Left ventricle myocardium inferior (tissue), 1 donor: ENCODE data around the gene FRMD3. TPM values are rescaled to one million over a fixed set of nuclear protein-coding genes. Genes with fewer than 3 reads are reported as not detected.

Experiments
- DNase-seq: peaks from one replicate; pipeline ENCODE4 v3.0.0-alpha.2; 2020
- H3K27ac ChIP-seq: fragments of 200-600 bp; replicated peaks from 2 replicates; pipeline ENCODE4 v1.8.0; 2021
- H3K27me3 ChIP-seq: fragments of 200-600 bp; 2 replicates; pipeline ENCODE4 v1.8.0; 2021; ENCODE audit warnings: low read depth
- H3K36me3 ChIP-seq: fragments of 200-600 bp; 2 replicates; pipeline ENCODE4 v1.8.0; 2021
- H3K4me1 ChIP-seq: fragments of 200-600 bp; 2 replicates; pipeline ENCODE4 v1.8.0; 2021
- H3K4me3 ChIP-seq: fragments of 200-600 bp; 2 replicates; pipeline ENCODE4 v1.8.0; 2021; ENCODE audit warnings: mild to moderate bottlenecking, moderate library complexity
- H3K9me3 ChIP-seq: fragments of 200-600 bp; replicated peaks from 2 replicates; pipeline ENCODE4 v1.8.0; 2021
- intact Hi-C: fragments of 100-400 bp; cut with micrococcal nuclease; formaldehyde crosslinking; loops from one replicate; pipeline ENCODE4 v1.11.0; 2022
- total RNA-seq: library from RNA; stranded (reverse); fragmentation: NEBNext Ultra II Directional; extraction: Animal tissue kit (Norgen Biotek cat#: 25700); gene quantifications from one replicate; pipeline ENCODE4 v1.2.1, GENCODE V29; 2021
- TF ChIP-seq, protein P1 (sequence below): fragments of 200-600 bp; IDR thresholded peaks from 2 replicates; pipeline ENCODE4 v1.8.0; 2021; ENCODE audit warnings: antibody characterized with exemption, mild to moderate bottlenecking, borderline replicate concordance
- donor health status: DM: no; HTN: yes; CAD: no; lungs with severe emphysema.

Gene FRMD3
- total RNA-seq, 1 donor from 2014 or later = 131 TPM

DNA sequence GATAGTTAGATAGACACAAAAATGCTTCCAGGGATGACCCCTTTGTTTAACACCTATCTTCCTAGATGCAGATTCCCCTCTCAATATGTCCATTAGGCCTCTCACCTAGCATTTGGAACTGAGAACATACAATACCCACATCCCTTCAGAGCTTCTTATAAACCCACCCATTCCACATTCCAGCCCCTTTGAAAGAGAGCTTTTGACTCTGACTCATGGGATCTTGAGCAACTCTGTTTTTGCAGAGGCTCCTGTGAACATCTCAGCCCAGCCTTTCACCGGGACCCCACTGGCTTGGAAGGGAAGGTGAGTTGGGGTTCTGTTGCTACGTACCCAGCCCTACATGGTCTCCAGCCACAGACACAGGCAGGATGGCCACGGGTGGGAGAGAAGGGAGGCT is 195.5 kb downstream of the FRMD3 start:
- H3K36me3 ChIP-seq = peaks cover 5% of the 10 kb centered on the region
- TF ChIP-seq, protein P1, sequence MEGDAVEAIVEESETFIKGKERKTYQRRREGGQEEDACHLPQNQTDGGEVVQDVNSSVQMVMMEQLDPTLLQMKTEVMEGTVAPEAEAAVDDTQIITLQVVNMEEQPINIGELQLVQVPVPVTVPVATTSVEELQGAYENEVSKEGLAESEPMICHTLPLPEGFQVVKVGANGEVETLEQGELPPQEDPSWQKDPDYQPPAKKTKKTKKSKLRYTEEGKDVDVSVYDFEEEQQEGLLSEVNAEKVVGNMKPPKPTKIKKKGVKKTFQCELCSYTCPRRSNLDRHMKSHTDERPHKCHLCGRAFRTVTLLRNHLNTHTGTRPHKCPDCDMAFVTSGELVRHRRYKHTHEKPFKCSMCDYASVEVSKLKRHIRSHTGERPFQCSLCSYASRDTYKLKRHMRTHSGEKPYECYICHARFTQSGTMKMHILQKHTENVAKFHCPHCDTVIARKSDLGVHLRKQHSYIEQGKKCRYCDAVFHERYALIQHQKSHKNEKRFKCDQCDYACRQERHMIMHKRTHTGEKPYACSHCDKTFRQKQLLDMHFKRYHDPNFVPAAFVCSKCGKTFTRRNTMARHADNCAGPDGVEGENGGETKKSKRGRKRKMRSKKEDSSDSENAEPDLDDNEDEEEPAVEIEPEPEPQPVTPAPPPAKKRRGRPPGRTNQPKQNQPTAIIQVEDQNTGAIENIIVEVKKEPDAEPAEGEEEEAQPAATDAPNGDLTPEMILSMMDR = no peak
- intact Hi-C loops = no loop called here
- no peak for DNase-seq
- no peaks in the 10 kb centered on the region for H3K9me3 ChIP-seq
- no peak overlapping the region for H3K4me3 ChIP-seq
- peaks cover 21% of the 10 kb centered on the region for H3K4me1 ChIP-seq
- H3K27ac ChIP-seq = peak overlapping the region; percentile 24
- H3K27me3 ChIP-seq = no peaks in the 10 kb centered on the region

DNA sequence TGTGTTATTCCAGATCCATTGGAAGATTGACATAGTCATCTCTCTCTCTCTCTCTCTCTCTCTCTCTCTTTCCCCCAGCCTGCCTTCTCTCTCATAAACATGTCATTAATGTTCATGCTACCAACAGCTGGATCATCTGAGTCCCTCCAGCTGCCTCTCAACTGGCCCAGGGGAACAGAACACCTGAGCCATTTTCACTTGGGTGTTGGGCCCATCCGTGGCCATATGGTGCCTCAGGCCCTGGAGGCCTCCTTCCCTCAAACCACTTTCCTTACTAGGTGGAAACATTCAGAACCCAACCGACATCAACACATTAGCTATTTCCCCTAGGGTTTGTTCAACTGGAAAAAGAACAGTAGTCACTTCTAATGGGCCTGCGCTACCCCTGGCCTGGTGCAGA is 196.2 kb downstream of the FRMD3 start:
- intact Hi-C loops = no loop called here
- TF ChIP-seq, protein P1 = no peak
- Histone ChIP-seq H3K27ac (peak overlapping the region; percentile 73), H3K9me3 (no peaks in the 10 kb centered on the region), H3K36me3 (peaks cover 5% of the 10 kb centered on the region), H3K27me3 (no peaks in the 10 kb centered on the region), H3K4me3 (no peak overlapping the region), H3K4me1 (peaks cover 17% of the 10 kb centered on the region)
- no peak for DNase-seq

- intact Hi-C loops = no loop called here
- peak overlapping the region; percentile 73 for H3K27ac ChIP-seq
- no peak for DNase-seq
- H3K36me3 ChIP-seq = peaks cover 5% of the 10 kb centered on the region
- no peaks in the 10 kb centered on the region for H3K27me3 ChIP-seq
- no peak overlapping the region for H3K4me3 ChIP-seq
- TF ChIP-seq, protein P1 = no peak
- no peaks in the 10 kb centered on the region for H3K9me3 ChIP-seq
- H3K4me1 ChIP-seq = peaks cover 7% of the 10 kb centered on the region
These were observed 197.8 kb downstream of the FRMD3 start for GRCh38 chr9:83340451-83340850.

GRCh38 chr9:83339435-83339834 is 198.8 kb downstream of the FRMD3 start:
- DNase-seq = no peak
- H3K36me3 ChIP-seq = peaks cover 5% of the 10 kb centered on the region
- TF ChIP-seq, protein P1 = no peak
- peak overlapping the region; percentile 73 for H3K27ac ChIP-seq
- intact Hi-C loops = loop anchor here (5.0 to 10.0 kb wide), 2 partner anchors 125 to 203 kb away; no protein-coding TSS in a partner anchor
- H3K27me3 ChIP-seq = no peaks in the 10 kb centered on the region
- H3K9me3 ChIP-seq = no peaks in the 10 kb centered on the region
- peaks cover 11% of the 10 kb centered on the region for H3K4me1 ChIP-seq
- H3K4me3 ChIP-seq = no peak overlapping the region

GRCh38 chr9:83336706-83337105 is 201.5 kb downstream of the FRMD3 start:
- peaks cover 18% of the 10 kb centered on the region for H3K4me1 ChIP-seq
- no peaks in the 10 kb centered on the region for H3K36me3 ChIP-seq
- intact Hi-C loops = loop anchor here (5.0 to 10.0 kb wide), 2 partner anchors 122 to 206 kb away; no protein-coding TSS in a partner anchor
- no peak overlapping the region for H3K4me3 ChIP-seq
- DNase-seq = no peak
- TF ChIP-seq, protein P1 = no peak
- no peaks in the 10 kb centered on the region for H3K9me3 ChIP-seq
- H3K27me3 ChIP-seq = no peaks in the 10 kb centered on the region
- H3K27ac ChIP-seq = peak overlapping the region; percentile 21
